HG03280 (cell line): ENCODE measurements around the gene PSMC4.

Source experiments
- ATAC-seq: cut with Tn5 transposase; IDR thresholded peaks from one replicate; pipeline ENCODE4 v1.9.1; 2021; ENCODE audit warnings: mild to moderate bottlenecking, moderate library complexity; ENCODE audit not compliant: unreplicated experiment

Gene PSMC4

GRCh38 chr19:39987167-39987566, 16.2 kb downstream of the PSMC4 start:
- no peak for ATAC-seq

- ATAC-seq: no peak
Measured at GRCh38 chr19:39987596-39987995, 16.6 kb downstream of the PSMC4 start.

GRCh38 chr19:39993605-39994004, 22.6 kb downstream of the PSMC4 start:
- ATAC-seq: no peak

- ATAC-seq: no peak
Measured at GRCh38 chr19:39994361-39994760, 23.4 kb downstream of the PSMC4 start.

- no peak for ATAC-seq
Measured at GRCh38 chr19:39995794-39996193, 24.8 kb downstream of the PSMC4 start.

- peak; percentile 29 for ATAC-seq
Measured at GRCh38 chr19:39996218-39996810, 25.3 kb downstream of the PSMC4 start.

- peak; percentile 85 for ATAC-seq
Measured at GRCh38 chr19:39996811-39997637, 26.1 kb downstream of the PSMC4 start, which contains the start of gene ZNF546. ZNF546 (plus strand) TSS chr19:39997060; CDS start chr19:39998327, 1,267 bp downstream.

- no peak for ATAC-seq
Measured at GRCh38 chr19:39997638-39998216, 26.8 kb downstream of the PSMC4 start.

GRCh38 chr19:39998501-39998900, 27.5 kb downstream of the PSMC4 start:
- ATAC-seq: no peak

- ATAC-seq: no peak
Measured at GRCh38 chr19:40005691-40006272, 34.8 kb downstream of the PSMC4 start.

GRCh38 chr19:40006273-40006691, 35.3 kb downstream of the PSMC4 start:
- ATAC-seq: no peak

GRCh38 chr19:40009674-40010073, 38.7 kb downstream of the PSMC4 start:
- ATAC-seq: no peak

GRCh38 chr19:40013991-40014390, 43.0 kb downstream of the PSMC4 start:
- ATAC-seq: no peak

- no peak for ATAC-seq
Measured at GRCh38 chr19:40023969-40024368, 53.0 kb downstream of the PSMC4 start.

GRCh38 chr19:40025938-40026596, 55.1 kb downstream of the PSMC4 start:
- ATAC-seq: no peak

GRCh38 chr19:40026597-40026970, 55.6 kb downstream of the PSMC4 start:
- no peak for ATAC-seq
